GM19025 (cell line): ENCODE data around the gene OR7C1.
"Not testable (repeated sequence)": the region's sequence is repeated elsewhere in the genome, so short reads cannot be mapped to it uniquely, and the experiment has no call there.

Experiments
- ATAC-seq: cut with Tn5 transposase; IDR thresholded peaks from one replicate; pipeline ENCODE4 v1.9.1; 2021; ENCODE audit warnings: mild to moderate bottlenecking, low read depth, moderate library complexity; ENCODE audit not compliant: unreplicated experiment

Gene OR7C1

DNA sequence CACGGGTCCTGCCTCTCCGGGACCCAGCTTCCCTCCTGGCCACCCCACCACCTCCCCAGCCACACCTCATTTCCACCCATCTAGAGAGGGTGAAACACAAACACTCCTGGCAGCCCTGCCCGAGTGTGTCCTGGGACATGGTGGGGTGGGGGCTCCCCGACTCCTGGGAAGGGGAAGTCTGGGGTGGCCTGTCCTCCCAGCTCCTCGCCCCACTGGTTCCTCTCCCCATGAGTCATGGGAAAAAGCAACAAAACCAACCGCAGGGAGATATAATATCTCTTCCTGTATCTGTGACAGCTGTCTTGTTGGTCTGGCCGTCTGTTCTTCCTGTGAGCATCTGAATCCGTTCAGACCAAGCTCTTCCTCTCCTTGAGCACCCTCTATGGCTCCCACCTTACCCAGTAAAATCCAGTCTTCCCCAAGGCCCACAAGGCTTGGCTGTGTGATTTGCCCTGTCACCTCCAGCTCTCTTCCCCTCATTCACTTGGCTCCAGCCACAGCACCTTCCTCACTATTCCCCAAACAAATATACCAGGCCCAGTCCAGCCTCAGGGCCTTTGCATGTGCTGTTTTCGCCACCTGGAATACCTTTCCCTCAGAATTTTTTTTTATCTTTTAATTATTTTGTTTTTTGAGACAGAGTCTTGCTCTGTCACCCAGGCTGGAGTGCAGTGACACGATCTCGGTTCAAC, 49.7 kb downstream of the OR7C1 start:
- not testable (repeated sequence) for ATAC-seq

DNA sequence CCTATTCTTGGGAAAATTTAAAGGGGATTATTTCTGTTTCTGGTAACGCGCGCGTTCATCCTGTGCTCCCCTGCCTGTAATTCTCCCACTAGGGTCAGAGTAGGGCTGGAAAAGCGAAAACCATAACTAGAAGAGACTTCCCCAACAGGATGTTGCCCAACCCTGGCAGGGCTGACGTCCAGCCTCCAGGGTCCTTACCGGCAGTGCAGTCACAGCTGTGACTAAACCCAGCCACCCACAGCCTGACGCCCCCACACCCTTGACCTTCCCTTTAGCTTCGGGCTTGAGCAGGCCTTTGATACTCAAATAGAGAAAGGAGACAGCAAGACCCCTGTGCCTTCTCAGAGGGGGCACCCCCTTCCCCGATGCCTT, 50.3 kb downstream of the OR7C1 start:
- not testable (repeated sequence) for ATAC-seq

DNA sequence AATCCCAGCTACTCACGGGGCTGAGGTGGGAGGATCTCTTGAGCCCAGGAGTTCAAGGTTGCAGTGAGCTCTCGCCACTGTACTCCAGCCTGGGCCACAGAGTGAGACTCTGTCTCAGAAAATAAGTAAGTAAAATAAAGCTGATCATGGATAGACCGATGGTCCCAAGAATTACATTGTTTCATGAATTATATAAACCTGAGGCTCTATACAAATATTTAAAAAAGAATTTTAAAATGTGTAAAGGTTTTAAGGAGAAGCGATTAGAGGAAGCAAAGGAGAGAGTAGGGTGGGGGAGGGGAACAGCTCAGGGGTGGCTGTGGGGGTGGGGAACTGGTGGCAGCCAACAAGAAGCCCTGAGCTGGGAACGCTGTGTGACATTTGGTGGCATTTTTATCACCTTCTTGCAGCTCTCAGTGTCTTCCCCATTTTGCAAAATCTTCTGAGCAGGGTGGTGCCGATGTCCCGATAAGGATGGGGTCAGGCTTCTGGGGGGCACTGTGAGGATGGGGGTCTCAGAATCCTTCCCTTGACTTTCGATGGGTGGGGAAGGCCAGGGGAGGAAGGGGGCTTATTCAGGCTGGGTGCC, 51.5 kb downstream of the OR7C1 start:
- not testable (repeated sequence) for ATAC-seq

DNA sequence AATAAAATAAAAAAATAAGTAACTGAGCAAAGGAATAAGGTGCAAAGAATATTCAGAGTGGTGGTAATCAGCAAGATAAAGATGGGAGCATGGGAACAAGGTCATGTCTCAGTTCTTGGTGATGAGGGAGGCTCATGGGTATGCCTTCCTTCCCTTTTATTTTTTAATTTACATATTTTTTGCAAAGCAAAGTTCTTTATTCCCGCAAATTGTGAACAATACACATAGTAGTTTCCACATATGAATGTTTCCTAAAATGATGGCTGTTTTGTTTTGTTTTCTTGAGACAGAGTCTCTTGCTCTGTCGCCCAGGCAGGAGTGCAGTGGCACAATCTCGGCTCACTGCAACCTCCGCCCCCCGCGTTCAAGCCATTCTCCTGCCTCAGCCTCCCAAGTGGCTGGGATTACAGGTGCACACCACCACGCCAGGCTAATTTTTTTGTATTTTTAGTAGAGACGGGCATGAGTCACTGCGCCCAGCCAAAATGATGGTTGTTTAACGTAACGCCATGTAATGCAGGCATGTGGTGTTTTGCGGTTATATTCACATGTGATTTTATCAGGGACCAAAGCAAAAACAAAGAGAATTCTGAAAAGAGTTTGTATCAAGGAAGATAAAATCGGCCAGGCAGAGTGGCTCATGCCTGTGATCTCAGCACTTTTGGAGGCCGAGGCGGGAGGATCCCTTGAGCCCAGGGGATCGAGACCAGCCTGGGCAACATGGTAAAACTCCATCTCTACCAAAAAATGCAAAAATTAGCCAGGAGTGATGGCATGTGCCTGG, 52.2 kb downstream of the OR7C1 start:
- ATAC-seq = no peak

DNA sequence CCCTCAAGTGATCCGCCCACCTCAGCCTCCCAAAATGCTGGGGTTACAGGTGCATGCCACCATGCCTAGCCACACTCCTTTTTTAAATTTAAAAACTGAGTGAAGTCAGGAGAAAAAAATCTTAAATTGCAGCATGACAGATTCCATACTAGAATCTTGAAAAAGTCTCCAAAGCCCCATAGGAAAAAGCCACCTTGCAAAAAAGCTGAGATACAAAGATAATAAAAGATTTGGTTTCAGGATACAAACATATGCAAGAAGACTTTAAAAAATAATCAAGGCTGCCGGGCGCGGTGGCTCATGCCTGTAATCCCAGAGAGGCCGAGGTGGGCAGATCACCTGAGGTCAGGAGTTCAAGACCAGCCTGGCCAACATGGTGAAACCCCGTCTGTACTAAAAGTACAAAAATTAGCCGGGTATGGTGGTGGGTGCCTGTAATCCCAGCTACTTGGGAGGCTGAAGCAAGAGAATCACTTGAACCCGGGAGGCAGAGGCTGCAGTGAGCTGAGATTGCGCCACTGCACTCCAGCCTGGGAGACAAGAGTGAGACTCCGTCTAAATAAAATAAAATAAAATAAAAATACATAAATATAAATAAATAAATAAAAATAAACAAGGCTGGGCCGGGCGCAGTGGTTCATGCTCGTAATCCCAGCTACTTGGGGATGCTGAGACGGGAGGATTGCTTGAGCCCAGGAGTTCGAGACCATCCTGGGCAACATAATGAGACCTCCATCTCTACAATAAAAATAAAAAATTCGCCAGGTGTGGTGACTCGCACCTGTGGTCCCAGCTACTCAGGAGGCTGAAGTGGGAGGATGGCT, 53.1 kb downstream of the OR7C1 start:
- not testable (repeated sequence) for ATAC-seq

DNA sequence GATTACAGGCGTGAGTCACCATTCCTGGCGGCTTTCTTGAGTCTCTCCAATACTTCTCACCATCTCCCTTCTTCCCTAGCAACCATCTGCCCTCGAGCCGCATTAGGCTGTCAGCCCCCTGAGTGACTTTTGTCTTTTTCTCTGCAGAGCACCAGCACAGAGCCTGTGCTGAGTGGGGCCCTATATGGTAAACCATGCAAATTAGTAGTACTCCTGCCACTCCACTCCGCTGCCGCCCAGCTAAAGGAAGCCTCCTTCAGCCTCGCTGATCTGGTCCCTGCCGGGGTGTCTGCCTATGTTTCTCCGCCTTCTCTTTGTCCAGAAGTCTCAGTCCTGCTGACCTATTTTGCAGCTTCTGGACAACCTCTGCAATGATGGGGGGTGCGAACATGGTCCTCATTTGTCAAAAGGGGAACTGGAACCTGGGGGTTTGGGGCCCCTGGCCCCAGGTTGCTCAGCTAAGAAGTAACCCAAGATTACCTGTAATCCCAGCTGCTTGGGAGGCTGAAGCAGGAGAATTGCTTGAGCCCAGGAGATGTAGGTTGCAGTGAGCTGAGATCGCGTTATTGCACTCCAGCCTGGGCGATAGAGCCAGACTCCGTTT, 54.3 kb downstream of the OR7C1 start:
- ATAC-seq = not testable (repeated sequence)

DNA sequence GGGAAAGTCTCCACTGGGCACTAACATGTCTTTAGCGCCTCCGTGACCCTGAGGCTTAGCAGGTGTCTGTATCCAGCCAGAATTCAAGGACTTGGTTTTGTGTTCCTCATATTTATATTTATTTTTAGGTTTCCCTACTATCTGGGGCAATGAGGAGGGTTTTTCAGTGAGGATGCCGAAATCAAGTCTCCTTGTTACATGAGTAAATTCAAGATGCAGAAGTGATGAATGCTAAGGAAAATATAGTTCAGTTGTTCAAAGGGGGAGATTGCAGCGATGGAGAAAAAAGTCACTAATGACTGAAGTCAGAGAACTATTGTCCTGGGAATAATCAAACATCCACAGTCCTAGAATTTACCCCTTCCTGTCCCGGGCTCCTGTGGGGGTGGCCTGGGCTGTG, 55.8 kb downstream of the OR7C1 start:
- no peak for ATAC-seq

DNA sequence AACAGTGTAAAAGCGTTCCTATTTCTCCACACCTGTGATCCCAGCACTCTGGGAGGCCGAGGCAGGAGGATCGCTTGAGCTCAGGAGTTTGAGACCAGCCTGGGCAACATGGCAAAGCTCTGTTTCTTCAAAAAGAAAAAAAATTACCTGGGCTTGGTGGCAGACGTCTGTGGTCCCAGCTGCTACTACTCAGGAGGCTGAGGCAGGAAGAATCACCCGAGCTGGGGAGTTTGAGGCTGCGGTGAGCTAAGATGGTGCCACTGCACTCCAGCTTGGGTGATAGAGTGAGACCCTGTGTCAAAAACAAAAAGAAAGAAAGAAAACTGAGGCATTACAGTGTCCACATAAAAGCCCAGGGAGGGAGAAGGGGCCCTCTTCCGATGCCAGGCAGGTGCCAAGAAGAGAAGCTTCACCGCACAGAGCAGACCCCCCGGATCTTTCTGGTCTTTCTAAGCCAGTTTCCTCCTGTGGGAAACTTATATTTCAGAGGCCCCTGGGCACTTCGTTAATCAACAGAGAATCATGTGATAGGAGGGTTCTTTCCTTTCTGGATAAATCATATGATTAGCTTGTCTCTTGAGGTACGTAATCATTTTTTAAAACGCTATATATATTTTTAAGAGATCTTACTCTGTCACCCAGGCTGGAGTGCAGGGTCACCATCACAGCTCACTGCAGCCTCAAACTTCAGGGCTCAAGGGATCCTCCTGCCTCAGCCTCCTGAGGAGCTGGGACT, 56.7 kb downstream of the OR7C1 start, which contains the start of gene ADGRE2:
Gene ADGRE2, minus strand, starts transcription at position 451 of the 736 bp plus-strand sequence. CDS start 1,804 bp downstream, outside the sequence.
- ATAC-seq = not testable (repeated sequence)

DNA sequence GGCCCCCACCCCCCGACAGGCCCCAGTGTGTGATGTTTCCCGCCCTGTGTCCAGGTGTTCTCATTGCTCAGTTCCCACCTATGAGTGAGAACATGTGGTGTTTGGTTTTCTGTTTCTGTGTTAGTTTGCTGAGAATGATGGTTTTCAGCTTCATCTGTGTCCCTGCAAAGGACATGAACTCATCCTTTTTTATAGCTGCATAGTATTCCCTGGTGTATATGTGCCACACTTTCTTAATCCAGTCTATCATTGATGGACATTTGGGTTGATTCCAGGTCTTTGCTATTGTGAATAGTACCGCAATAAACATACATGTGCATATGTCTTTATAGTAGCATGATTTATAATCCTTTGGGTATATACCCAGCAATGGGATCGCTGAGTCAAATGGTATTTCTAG, 57.3 kb downstream of the OR7C1 start:
- ATAC-seq = not testable (repeated sequence)

DNA sequence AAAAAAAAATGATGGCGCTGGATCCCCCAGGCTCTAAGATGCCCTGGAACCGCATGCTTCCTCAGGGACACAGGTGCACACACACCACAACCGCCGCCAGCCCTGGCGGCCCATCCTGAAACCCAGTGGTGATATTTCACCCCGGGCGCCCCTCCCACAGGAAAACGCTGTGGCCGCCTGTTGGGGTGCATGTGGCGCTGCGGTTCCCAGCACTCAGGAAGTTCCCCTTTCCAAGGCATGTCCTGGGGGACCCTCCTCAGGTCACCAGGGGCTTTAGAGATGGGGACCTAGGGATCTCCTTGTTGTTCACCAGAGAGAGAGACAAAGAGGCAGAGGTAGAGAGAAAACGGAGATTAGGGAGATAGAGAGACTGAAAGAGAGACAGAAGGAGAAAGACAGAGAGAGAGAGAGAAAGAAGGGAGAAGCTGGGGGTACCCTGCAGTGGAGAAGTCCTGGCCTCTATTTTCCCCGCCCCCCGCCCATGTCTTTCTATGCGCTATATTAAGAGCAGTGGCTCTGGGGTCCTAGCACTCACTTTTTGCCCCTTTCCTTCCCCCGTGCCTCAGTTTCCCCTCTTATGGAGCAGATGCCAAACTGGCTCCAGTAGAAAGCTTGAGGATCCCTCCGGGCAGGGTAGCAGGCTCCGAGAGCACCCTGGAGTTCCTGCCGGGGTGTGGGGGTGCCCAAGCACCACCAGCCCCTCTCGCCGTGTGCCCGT, 59.0 kb downstream of the OR7C1 start:
- ATAC-seq = no peak

DNA sequence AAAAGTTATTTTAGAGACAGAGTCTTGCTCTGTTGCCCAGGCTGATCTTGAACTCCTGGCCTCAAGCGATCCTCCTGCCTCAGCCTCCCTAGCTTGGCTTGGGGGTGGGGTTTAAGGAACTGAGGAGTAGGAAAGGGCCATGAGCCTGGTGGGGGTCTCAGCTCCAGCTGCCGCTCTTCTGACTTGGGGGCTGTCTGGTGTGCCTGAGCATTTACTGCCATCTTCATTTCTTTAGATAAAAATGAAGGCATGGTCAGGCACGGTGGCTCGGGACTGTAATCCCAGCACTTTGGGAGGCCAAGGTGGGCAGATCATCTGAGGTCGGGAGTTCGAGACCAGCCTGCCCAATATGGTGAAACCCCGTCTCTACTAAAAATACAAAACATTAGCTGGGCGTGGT, 59.7 kb downstream of the OR7C1 start:
- ATAC-seq = not testable (repeated sequence)

DNA sequence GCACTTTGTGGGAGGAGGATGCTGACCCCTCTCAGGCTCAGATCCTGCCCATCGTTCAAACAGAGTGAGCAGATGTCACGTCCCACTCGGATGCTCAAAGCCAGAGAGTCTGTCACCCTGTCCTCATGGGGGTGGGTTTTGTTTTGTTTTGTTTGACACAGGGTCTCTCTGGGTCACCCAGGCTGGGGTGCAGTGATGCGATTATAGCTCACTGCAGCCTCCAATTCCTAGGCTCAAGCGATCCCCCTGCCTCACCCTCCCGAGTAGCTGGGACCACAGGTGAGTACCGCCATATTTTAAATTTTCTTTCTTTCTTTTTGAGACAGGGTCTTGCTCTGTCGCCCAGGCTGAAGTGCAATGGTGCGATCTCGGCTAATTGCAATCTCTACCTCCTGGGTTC, 60.6 kb downstream of the OR7C1 start:
- no peak for ATAC-seq

DNA sequence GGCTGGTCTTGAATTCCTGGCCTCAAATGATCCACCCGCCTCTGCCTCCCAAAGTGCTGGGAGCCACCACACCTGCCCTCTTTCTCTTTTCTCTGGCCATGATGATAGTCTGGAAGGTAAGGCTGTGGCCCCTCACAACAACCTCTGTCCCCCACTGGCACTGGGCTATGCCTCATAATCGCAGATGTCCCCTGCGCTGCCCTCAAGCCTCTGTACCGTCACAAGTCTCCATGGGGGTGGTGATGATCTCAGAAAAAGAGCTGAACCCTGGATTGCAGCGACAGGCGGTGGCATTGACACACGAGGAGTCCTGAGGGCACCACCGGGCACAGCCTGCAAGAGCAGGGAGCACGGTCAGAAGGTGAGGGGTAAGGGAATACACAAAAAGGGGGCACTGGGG, 61.3 kb downstream of the OR7C1 start:
- not testable (repeated sequence) for ATAC-seq

DNA sequence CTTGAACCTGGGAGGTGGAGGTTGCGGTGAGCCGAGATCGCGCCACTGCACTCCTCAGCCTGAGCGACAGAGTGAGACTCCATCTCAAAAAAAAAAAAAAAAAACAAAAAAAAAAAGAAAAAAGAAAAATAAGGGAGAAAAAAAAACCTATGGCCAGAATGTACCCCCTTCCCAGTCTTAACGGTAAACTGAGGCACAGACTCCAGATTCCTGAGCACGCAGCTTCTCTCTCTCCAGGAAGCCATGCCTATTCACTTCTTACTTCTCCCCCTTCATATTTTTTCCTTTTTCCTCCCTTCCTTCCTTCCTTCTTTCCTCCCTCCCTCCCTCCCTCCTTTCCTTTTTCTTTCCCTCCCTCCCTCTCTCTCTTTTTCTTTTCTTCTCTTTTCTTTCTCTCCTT, 62.0 kb downstream of the OR7C1 start:
- no peak for ATAC-seq

DNA sequence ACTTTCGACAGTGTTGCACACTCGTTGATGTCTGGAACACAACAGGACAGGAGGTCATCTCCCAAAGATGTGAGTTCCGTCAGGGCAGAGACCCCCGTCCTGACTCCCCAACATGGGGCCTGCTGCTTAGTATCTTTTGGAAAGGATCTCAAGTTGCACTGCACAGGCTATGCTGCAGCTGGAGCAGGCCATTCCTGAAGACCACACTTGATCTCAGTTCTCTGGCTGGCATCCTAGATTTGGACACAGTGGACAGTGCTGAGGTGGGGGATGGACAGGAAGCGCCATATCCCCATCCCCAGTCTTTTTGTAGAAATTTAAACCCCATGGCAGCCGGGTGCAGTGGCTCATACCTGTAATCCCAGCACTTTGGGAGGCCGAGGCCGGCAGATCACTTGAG, 62.5 kb downstream of the OR7C1 start:
- no peak for ATAC-seq

DNA sequence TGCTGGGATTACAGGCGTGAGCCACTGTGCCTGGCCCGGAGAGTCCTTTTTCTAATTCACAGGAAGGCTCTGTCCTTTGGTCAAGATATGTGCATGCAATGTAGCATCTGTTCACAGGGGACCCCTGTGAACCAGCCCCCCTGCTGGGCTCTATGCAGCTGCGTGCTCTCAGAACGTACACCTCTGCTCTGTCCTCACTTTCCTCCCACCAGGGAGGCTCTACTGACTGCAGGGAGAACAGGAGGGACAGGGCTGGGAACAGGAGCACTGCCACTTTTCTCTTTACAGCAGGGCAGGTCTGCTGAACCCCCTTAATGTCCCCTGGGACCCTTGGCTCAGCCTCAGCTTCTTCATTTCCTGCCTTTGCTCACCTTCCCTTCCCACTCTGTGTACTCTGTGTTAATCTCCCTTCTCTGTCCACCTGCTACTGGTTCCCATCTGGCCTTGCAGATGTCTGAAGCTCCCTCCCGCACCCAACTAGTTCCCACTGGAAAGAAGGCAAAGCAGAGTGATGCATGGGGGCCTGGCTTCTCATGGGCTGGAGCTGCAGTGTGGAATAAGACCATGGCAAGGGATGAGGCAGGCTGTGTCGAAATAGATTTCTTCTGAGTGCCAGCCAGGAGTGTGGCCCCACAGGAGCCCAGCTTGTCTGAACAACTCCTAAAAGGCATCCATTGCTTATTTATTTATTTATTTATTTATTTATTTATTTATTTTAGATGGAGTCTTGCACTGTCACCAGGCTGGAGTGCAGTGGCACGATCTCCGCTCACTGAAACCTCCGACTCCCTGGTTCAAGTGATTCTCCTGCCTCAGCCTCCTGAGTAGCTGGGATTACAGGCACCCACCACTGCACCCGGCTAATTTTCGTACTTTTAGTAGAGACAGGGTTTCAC, 63.8 kb downstream of the OR7C1 start:
- ATAC-seq = no peak

DNA sequence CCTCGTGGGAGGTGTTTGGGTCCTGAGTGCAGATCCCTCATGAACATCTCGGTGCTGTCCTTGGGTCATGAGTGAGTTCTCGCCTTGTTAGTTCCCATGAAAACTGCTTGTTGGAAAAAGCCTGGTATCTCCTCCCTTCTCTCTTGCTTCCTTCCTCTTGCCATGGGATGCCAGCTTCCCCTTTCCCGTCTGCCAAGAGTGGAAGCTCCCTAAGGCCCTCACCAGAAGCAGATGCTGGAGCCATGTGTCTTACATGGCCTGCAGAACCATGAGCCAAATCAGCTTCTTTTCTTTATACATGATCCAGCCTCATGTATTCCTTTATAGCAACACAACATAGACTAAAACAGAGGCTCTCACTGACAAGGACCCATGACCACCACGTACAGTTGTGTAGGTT, 64.8 kb downstream of the OR7C1 start:
- ATAC-seq = no peak

DNA sequence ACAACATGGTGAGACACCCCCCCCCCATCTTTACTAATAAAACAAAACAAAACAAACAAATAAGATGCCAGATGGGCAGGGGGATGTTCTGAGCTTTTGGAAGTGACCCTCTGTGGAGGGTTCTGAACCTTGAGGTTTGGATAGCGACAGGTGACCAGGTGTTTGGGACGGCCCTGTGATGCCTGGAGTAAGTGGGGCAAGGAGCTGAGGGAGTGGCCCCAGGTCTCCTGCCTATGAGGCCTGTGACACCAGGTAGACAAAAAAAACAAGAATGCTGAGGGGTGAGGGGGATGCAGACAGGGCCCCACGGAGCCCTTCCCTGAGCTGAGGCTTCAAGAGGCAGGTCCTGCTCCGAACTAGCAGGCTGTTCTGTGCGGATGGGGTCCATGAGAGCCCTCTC, 65.8 kb downstream of the OR7C1 start:
- ATAC-seq = no peak
